ENCODE data around the gene DMXL2.

DNA sequence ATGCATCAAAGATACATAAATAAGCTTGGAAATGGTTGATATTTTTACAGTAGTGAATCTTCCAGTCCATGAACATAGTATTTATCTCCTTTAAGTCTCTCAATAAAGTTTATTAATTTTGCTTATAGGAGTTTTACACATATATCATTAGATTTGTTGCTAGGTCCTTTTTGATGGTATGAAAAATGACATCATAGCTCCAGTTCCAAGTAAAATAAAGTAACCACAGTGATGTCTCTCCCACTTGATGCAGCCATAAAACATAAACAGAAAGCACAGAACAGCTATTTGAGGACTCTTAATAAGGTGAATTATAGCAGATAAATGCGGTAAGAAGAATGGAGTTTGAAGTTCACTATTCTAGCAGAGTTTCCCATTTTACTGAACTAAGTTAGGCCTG is 20.8 kb downstream of the DMXL2 start:
- TF ChIP-seq CTCF (IDR thresholded peaks at IDR 0.05) (no peak), POLR2A (IDR thresholded peaks at IDR 0.05) (no peak)
